Endothelial cell of umbilical vein (primary cell): Measurements from ENCODE around the gene ZNF106. TPM values are rescaled to one million over a fixed set of nuclear protein-coding genes. Genes with fewer than 3 reads are reported as not detected.

Experiments
- BruUV-seq: library from RNA; stranded (reverse); fragments of 400-500 nt; replicated peaks from 2 replicates; lab custom pipeline; 2021; lab: Mats Ljungman, UMichigan
- CTCF ChIA-PET: fragments of 300-600, 350-600 bp; sonication (Branson Sonifier 250); formaldehyde crosslinking; loops from one replicate; lab custom pipeline; 2021; ENCODE audit warnings: antibody characterized with exemption, inconsistent platforms; lab: Charles Lee
- POLR2A ChIA-PET: fragments of 300-600, 350-600 bp; sonication (Branson Sonifier 250); formaldehyde crosslinking; loops from one replicate; lab custom pipeline; 2021; ENCODE audit warnings: antibody characterized with exemption, inconsistent platforms; lab: Charles Lee
- DNase-seq: peaks from one replicate; pipeline ENCODE4 v3.0.0-alpha.2; 2011; ENCODE audit warnings: low read depth, low spot score
- FAIRE-seq: peaks from 2 replicates; lab custom pipeline; 2011; peaks lifted over from hg19 to GRCh38; lab: Jason Lieb, UNC
- H2AFZ ChIP-seq: 2 replicates; pipeline ENCODE4 v1.6.0; 2012; ENCODE audit warnings: low read depth, low read length, control low read depth, inconsistent platforms
- H3K27ac ChIP-seq: 2 replicates; pipeline ENCODE4 v1.5.1; 2011; ENCODE audit warnings: low read depth, mild to moderate bottlenecking, control low read depth, low read length, moderate library complexity; ENCODE audit not compliant: insufficient read depth
- H3K27me3 ChIP-seq, 2 experiments: 2 replicates each; pipeline versions ENCODE4 v1.6.0 to v1.6.1; 2011; ENCODE audit warnings: low read length in 2 of 2, mixed read lengths in 1 of 2; ENCODE audit not compliant: control insufficient read depth in 2 of 2, insufficient read depth in 2 of 2
- H3K36me3 ChIP-seq, 2 experiments: 2 replicates in 1 of 2; 3 replicates in 1 of 2; pipeline ENCODE4 v1.5.1; 2011; ENCODE audit warnings: low read length in 2 of 2, mild to moderate bottlenecking in 1 of 2, moderate library complexity in 1 of 2; ENCODE audit not compliant: control insufficient read depth in 2 of 2, insufficient read depth in 2 of 2; ENCODE audit errors: extremely low read depth in 1 of 2
- H3K4me1 ChIP-seq: 3 replicates; pipeline ENCODE4 v1.5.1; 2011; ENCODE audit warnings: mild to moderate bottlenecking, low read length; ENCODE audit not compliant: control insufficient read depth, insufficient read depth; ENCODE audit errors: extremely low read depth
- H3K4me2 ChIP-seq: 2 replicates; pipeline ENCODE4 v1.6.1; 2011; ENCODE audit warnings: low read length, control low read depth, mixed read lengths; ENCODE audit not compliant: insufficient read depth
- H3K4me3 ChIP-seq, 3 experiments: fragments of 200-600 bp in 1 of 3; sonication (generic), shearing (Covaris generic) in 1 of 3; replicated peaks in 1 of 3; 2 replicates each; pipeline ENCODE4 v1.5.1; 2011 to 2016; ENCODE audit warnings: control low read depth in 3 of 3, low read length in 3 of 3, mild to moderate bottlenecking in 2 of 3, inconsistent platforms in 1 of 3, low read depth in 1 of 3, moderate library complexity in 1 of 3; ENCODE audit not compliant: insufficient read depth in 1 of 3
- H3K79me2 ChIP-seq: 2 replicates; pipeline ENCODE4 v1.6.0; 2012; ENCODE audit warnings: low read length, inconsistent platforms; ENCODE audit not compliant: control insufficient read depth, insufficient read depth
- H3K9ac ChIP-seq: replicated peaks from 2 replicates; pipeline ENCODE3; 2011; ENCODE audit warnings: low read length, control low read depth; ENCODE audit not compliant: insufficient read depth; ENCODE audit errors: extremely low read depth
- H3K9me1 ChIP-seq: replicated peaks from 3 replicates; pipeline ENCODE4 v1.6.0; 2011; ENCODE audit warnings: mild to moderate bottlenecking, low read length; ENCODE audit not compliant: control insufficient read depth, insufficient read depth; ENCODE audit errors: extremely low read depth
- H3K9me3 ChIP-seq: replicated peaks from 2 replicates; pipeline ENCODE4 v1.5.1; 2012; ENCODE audit warnings: low read length, inconsistent platforms; ENCODE audit not compliant: control insufficient read depth, insufficient read depth
- H4K20me1 ChIP-seq: replicated peaks from 2 replicates; pipeline ENCODE3; 2011; ENCODE audit warnings: mild to moderate bottlenecking, low read length; ENCODE audit not compliant: control insufficient read depth, insufficient read depth; ENCODE audit errors: extremely low read depth
- EZH2 ChIP-seq: IDR thresholded peaks from 2 replicates; pipeline ENCODE4 v1.6.1; 2012; ENCODE audit warnings: borderline replicate concordance, low read depth, mild to moderate bottlenecking, moderate library complexity, low read length, inconsistent platforms; ENCODE audit not compliant: severe bottlenecking
- FOS ChIP-seq: IDR thresholded peaks from 2 replicates; pipeline ENCODE4 v1.6.1; 2011; ENCODE audit warnings: mild to moderate bottlenecking, low read length, moderate library complexity, borderline replicate concordance; ENCODE audit not compliant: insufficient read depth
- GATA2 ChIP-seq: IDR thresholded peaks from 2 replicates; pipeline ENCODE4 v1.7.0; 2011; ENCODE audit warnings: low read depth, mild to moderate bottlenecking, moderate library complexity, mixed read lengths, low read length; ENCODE audit not compliant: insufficient read length, insufficient read depth
- JUN ChIP-seq: IDR thresholded peaks from 2 replicates; pipeline ENCODE4 v1.6.1; 2011; ENCODE audit warnings: borderline replicate concordance, low read depth; ENCODE audit not compliant: insufficient read length, insufficient read depth
- MYC ChIP-seq: IDR thresholded peaks from one replicate; pipeline ENCODE4 v1.6.1; 2011; ENCODE audit warnings: mild to moderate bottlenecking, low read depth, low read length
- POLR2A ChIP-seq: IDR thresholded peaks from 2 replicates; pipeline ENCODE4 v1.6.1; 2012; ENCODE audit warnings: low read depth, mild to moderate bottlenecking, control low read depth, low read length
- POLR2AphosphoS5 ChIP-seq: IDR thresholded peaks from 2 replicates; pipeline ENCODE4 v1.6.1; 2012; ENCODE audit warnings: low read depth, mild to moderate bottlenecking, control low read depth, low read length, moderate library complexity; ENCODE audit not compliant: insufficient read depth
- dilution Hi-C: fragments of 300-500 bp; cut with MboI; formaldehyde crosslinking; loops from one replicate; pipeline ENCODE4 v1.15.0; 2019; ENCODE audit warnings: low sequenced_read_pairs; ENCODE audit not compliant: extremely low pct_ligation_motif_present
- intact Hi-C: fragments of 100-400 bp; cut with micrococcal nuclease; formaldehyde crosslinking; loops from one replicate; pipeline ENCODE4 v1.10.0; 2022
- polyA plus RNA-seq, 4 experiments: library from polyadenylated mRNA; depleted of rRNA in 3 of 4; stranded (reverse) in 3 of 4; unstranded in 1 of 4; fragments of >200 nt; gene quantifications; 2 replicates each; pipeline versions ENCODE4 v1.2.1 to v1.2.3, GENCODE V29; 2011 to 2012; ENCODE audit warnings: missing spikeins in 1 of 4
- total RNA-seq: library from RNA; stranded (reverse); gene quantifications from 2 replicates; pipeline ENCODE4 v1.2.3, GENCODE V29; 2021
- TF ChIP-seq, protein P1 (sequence below), 2 donors: IDR thresholded peaks; 1 replicate in 1 of 2; 2 replicates in 1 of 2; pipeline ENCODE4 v1.5.1; 2011; ENCODE audit warnings: low read length in 2 of 2, mild to moderate bottlenecking in 2 of 2, moderate library complexity in 2 of 2, control low read depth in 1 of 2, inconsistent platforms in 1 of 2, low read depth in 1 of 2; ENCODE audit not compliant: insufficient read depth in 1 of 2; ENCODE audit errors: extremely low read depth in 1 of 2
- TF ChIP-seq, protein P2 (sequence below): IDR thresholded peaks from 2 replicates; pipeline ENCODE4 v1.6.1; 2011; ENCODE audit not compliant: insufficient read depth, insufficient read length

ZNF106 gene
- total and polyA plus RNA-seq, 2 donors (not counting 3 experiments of a cell fraction or from before 2014, with no cell fraction given) = 18.9 to 53.5 TPM

DNA sequence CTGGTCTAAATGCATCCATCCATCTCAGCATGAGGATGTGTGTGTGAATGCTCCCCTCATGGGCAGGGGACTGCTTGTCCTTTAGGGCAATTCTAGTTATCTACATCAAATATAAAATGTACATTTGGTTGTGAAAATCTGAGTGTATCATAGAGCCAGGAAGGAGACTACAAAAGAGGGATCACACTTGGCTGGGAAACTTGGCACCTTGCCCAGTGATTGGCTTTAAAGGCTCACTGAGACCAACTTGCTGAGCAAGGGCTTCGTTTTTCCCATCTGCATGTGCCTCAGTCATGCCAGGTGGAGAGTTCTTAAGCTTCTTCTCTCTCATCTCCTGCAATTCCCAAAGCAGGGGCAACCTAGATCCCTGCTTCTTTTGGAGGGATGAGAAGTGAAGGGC, 126.4 kb downstream of the ZNF106 start:
- intact Hi-C loops (no loop called here), dilution Hi-C loops (no loop called here)
- no TSS peak for BruUV-seq
- Histone ChIP-seq H3K36me3 (no peaks in the 10 kb centered on the region), H3K9ac (no peak overlapping the region), H3K9me1 (no peaks in the 10 kb centered on the region), H3K4me2 (no peak overlapping the region), H3K4me1 (no peaks in the 10 kb centered on the region), H3K4me3 (no peak overlapping the region), H3K27me3 (peaks cover 0 to 3% of the 10 kb centered on the region in 2 experiments), H3K27ac (no peak overlapping the region), H2AFZ (no peak overlapping the region), H3K79me2 (no peaks in the 10 kb centered on the region), H4K20me1 (no peaks in the 10 kb centered on the region), H3K9me3 (no peaks in the 10 kb centered on the region)
- no peak for TF ChIP-seq POLR2A
- TF ChIP-seq EZH2 = no peak
- TF ChIP-seq POLR2AphosphoS5 = no peak
- TF ChIP-seq, protein P1, sequence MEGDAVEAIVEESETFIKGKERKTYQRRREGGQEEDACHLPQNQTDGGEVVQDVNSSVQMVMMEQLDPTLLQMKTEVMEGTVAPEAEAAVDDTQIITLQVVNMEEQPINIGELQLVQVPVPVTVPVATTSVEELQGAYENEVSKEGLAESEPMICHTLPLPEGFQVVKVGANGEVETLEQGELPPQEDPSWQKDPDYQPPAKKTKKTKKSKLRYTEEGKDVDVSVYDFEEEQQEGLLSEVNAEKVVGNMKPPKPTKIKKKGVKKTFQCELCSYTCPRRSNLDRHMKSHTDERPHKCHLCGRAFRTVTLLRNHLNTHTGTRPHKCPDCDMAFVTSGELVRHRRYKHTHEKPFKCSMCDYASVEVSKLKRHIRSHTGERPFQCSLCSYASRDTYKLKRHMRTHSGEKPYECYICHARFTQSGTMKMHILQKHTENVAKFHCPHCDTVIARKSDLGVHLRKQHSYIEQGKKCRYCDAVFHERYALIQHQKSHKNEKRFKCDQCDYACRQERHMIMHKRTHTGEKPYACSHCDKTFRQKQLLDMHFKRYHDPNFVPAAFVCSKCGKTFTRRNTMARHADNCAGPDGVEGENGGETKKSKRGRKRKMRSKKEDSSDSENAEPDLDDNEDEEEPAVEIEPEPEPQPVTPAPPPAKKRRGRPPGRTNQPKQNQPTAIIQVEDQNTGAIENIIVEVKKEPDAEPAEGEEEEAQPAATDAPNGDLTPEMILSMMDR (IDR thresholded peaks at IDR 0.05; ENCODE audit: extremely low read depth in 1 of 2, insufficient read depth in 1 of 2, low read depth in 1 of 2, low read length in 2 of 2) = no peak
- TF ChIP-seq MYC = no peak
- no peak for TF ChIP-seq GATA2
- TF ChIP-seq, protein P2, sequence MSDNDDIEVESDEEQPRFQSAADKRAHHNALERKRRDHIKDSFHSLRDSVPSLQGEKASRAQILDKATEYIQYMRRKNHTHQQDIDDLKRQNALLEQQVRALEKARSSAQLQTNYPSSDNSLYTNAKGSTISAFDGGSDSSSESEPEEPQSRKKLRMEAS = no peak
- TF ChIP-seq JUN = no peak
- no peak for TF ChIP-seq FOS
- ChIA-PET CTCF (interaction anchor here (0.7 to 2.1 kb wide), 2 partner anchors 12 to 21 kb away, joined by 4 to 6 read pairs; no protein-coding TSS in a partner anchor), POLR2A (no interaction called here)
- FAIRE-seq (peak; percentile 73), DNase-seq (peak; percentile 76)
